Sigmoid colon (tissue), 4 donors: Measurements from ENCODE around the gene PNKP.

Experiments used
- EP300 ChIP-seq, 4 donors: sonication (generic); formaldehyde crosslinking; IDR thresholded peaks; one replicate each; pipeline ENCODE4 v1.6.1; 2017; ENCODE audit warnings: antibody characterized with exemption in 4 of 4
- TF ChIP-seq, protein P1 (sequence below), 4 experiments: fragments of 450-650 bp in 3 of 4; fragments of 200-600 bp in 1 of 4; IDR thresholded peaks; one replicate each; pipeline ENCODE4 v1.5.1; 2016 to 2019; ENCODE audit warnings: antibody characterized with exemption in 4 of 4, mild to moderate bottlenecking in 3 of 4, moderate library complexity in 2 of 4

DNA sequence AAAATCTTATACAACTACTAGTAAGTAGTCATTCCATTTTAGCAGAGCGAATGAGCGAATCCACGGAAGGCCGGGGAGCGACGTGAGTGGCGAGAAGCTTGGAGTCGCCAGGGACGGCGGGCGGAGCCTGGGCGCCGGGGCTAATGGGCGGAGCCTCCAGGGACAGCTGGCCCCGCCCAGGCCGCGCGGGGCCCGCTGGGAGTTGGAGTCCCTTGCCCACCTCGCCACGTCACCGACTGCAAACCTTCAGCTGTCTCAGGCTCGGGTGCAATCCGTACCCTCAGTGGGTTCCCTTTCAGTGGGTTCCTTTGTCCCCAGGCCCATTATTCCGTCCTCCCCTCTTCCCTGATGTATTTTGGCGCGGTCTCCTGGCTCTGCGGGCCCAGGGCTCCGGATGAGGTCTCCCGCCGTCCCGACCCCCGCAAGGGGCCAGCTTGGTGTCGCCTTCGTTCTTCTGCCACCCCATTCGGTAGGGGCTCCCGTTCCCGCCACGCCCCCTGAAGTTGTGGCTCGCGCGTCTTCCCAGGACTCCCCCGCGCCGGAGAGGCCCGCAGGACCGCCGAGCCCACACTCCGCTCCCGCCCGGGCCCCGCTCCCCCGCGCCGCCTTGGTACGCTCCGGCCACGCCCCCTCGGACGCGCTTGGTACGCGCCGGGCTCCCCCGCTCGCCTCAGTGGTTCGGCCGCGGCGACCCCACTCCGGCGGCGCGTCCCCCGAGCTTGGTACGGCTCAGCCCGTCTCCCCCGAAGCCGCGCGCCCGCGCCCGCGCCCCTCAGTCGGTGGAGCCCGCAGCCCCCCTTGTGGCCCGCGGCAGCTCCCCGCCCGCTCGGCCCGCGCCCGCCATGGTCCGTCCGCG lies 16.7 kb downstream of the PNKP start, which contains the start of gene PTOV1:
- TF ChIP-seq, protein P1, sequence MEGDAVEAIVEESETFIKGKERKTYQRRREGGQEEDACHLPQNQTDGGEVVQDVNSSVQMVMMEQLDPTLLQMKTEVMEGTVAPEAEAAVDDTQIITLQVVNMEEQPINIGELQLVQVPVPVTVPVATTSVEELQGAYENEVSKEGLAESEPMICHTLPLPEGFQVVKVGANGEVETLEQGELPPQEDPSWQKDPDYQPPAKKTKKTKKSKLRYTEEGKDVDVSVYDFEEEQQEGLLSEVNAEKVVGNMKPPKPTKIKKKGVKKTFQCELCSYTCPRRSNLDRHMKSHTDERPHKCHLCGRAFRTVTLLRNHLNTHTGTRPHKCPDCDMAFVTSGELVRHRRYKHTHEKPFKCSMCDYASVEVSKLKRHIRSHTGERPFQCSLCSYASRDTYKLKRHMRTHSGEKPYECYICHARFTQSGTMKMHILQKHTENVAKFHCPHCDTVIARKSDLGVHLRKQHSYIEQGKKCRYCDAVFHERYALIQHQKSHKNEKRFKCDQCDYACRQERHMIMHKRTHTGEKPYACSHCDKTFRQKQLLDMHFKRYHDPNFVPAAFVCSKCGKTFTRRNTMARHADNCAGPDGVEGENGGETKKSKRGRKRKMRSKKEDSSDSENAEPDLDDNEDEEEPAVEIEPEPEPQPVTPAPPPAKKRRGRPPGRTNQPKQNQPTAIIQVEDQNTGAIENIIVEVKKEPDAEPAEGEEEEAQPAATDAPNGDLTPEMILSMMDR (IDR thresholded peaks at IDR 0.05): no peak
- TF ChIP-seq EP300 (IDR thresholded peaks at IDR 0.05): no peak
